SK-N-SH (cell line): ENCODE measurements around the gene ACLY. TPM values are rescaled to one million over a fixed set of nuclear protein-coding genes. Genes with fewer than 3 reads are reported as not detected.

Source experiments
- CTCF ChIA-PET: fragments of 300-600, 350-600 bp; formaldehyde crosslinking; extraction: SDS; loops from one replicate; lab custom pipeline; 2021; lab: Yijun Ruan, JAX
- POLR2A ChIA-PET: fragments of 350-600 bp; sonication (Branson Sonifier 250); formaldehyde crosslinking; extraction: SDS; loops from one replicate; lab custom pipeline; 2020; ENCODE audit warnings: antibody characterized with exemption, inconsistent platforms; lab: Yijun Ruan, JAX
- DNase-seq: peaks from one replicate; pipeline ENCODE4 v3.0.0; 2012
- H2AFZ ChIP-seq: fragments of 200-600 bp; sonication (generic); 2 replicates; pipeline ENCODE4 v1.8.1; 2016; ENCODE audit warnings: antibody characterized with exemption, mild to moderate bottlenecking, low read depth
- H3F3A ChIP-seq: fragments of 200-600 bp; sonication (generic); replicated peaks from 2 replicates; pipeline ENCODE3; 2016; ENCODE audit warnings: antibody characterized with exemption, mild to moderate bottlenecking; ENCODE audit not compliant: insufficient read depth
- H3K27ac ChIP-seq, 2 experiments: fragments of 200-500 bp in 1 of 2; fragments of 200-600 bp in 1 of 2; sonication (Bioruptor generic) in 1 of 2; sonication (generic), shearing (Covaris generic) in 1 of 2; 2 replicates each; pipeline versions ENCODE4 v1.5.1 to v1.6.1; 2014 to 2016; ENCODE audit warnings: low read depth in 2 of 2, inconsistent platforms in 1 of 2, low read length in 1 of 2, mild to moderate bottlenecking in 1 of 2, mixed read lengths in 1 of 2
- H3K27me3 ChIP-seq: fragments of 200-600 bp; sonication (generic), shearing (Covaris generic); 2 replicates; pipeline ENCODE4 v1.6.1; 2016; ENCODE audit warnings: mixed run types; ENCODE audit not compliant: insufficient read depth
- H3K36me3 ChIP-seq, 2 experiments: fragments of 200-500 bp in 1 of 2; fragments of 200-600 bp in 1 of 2; sonication (Bioruptor generic) in 1 of 2; sonication (generic) in 1 of 2; replicated peaks in 1 of 2; 2 replicates each; pipeline versions ENCODE3 to v1.5.1; 2014 to 2016; ENCODE audit warnings: low read length in 1 of 2, mild to moderate bottlenecking in 1 of 2; ENCODE audit not compliant: insufficient read depth in 2 of 2, control insufficient read depth in 1 of 2
- H3K4me1 ChIP-seq, 2 experiments: fragments of 200-500 bp in 1 of 2; fragments of 200-600 bp in 1 of 2; sonication (Bioruptor generic) in 1 of 2; sonication (generic), shearing (Covaris generic) in 1 of 2; 2 replicates each; pipeline versions ENCODE4 v1.5.1 to v1.6.1; 2014 to 2016; ENCODE audit warnings: low read depth in 1 of 2, low read length in 1 of 2, mixed run types in 1 of 2; ENCODE audit not compliant: insufficient read depth in 2 of 2, control insufficient read depth in 1 of 2
- H3K4me2 ChIP-seq: fragments of 200-600 bp; sonication (generic), shearing (Covaris generic); 2 replicates; pipeline ENCODE4 v1.6.1; 2017; ENCODE audit warnings: mixed run types
- H3K4me3 ChIP-seq, 2 experiments: fragments of 200-500 bp in 1 of 2; fragments of 200-600 bp in 1 of 2; sonication (Bioruptor generic) in 1 of 2; sonication (generic), shearing (Covaris generic) in 1 of 2; 2 replicates each; pipeline versions ENCODE4 v1.5.1 to v1.8.1; 2014 to 2016; ENCODE audit warnings: low read depth in 2 of 2, inconsistent platforms in 1 of 2, low read length in 1 of 2, mild to moderate bottlenecking in 1 of 2, mixed read lengths in 1 of 2, moderate library complexity in 1 of 2
- H3K79me2 ChIP-seq: fragments of 200-600 bp; sonication (generic); 2 replicates; pipeline ENCODE4 v1.8.1; 2017; ENCODE audit warnings: mild to moderate bottlenecking; ENCODE audit not compliant: insufficient read depth
- H3K9ac ChIP-seq: fragments of 200-600 bp; sonication (generic); 2 replicates; pipeline ENCODE4 v1.6.1; 2017; ENCODE audit warnings: mixed run types
- H3K9me2 ChIP-seq: fragments of 200-600 bp; sonication (generic); 2 replicates; pipeline ENCODE4 v1.6.1; 2017; ENCODE audit warnings: mixed run types
- H3K9me3 ChIP-seq: fragments of 200-600 bp; sonication (generic); 2 replicates; pipeline ENCODE4 v1.6.1; 2017; ENCODE audit warnings: mixed run types, mild to moderate bottlenecking, moderate library complexity
- H4K20me1 ChIP-seq: fragments of 200-600 bp; sonication (generic); 2 replicates; pipeline ENCODE4 v1.6.1; 2017; ENCODE audit warnings: mild to moderate bottlenecking, mixed run types; ENCODE audit not compliant: insufficient read depth
- EZH2phosphoT487 ChIP-seq: fragments of 200-600 bp; sonication (generic); IDR thresholded peaks from 2 replicates; pipeline ENCODE4 v1.6.1; 2017; ENCODE audit warnings: low read depth, mixed run types, mild to moderate bottlenecking, antibody characterized with exemption, moderate library complexity, borderline replicate concordance
- FOXJ3 ChIP-seq: sonication (generic); formaldehyde crosslinking; IDR thresholded peaks from 2 replicates; pipeline ENCODE4 v1.5.1; 2020; ENCODE audit warnings: mild to moderate bottlenecking, missing genetic modification reagents
- JUND ChIP-seq: IDR thresholded peaks from 2 replicates; pipeline ENCODE4 v1.4.0; 2012
- NRF1 ChIP-seq: IDR thresholded peaks from 2 replicates; pipeline ENCODE4 v1.6.1; 2012; ENCODE audit warnings: low read depth, mild to moderate bottlenecking, low read length
- PBX3 ChIP-seq: IDR thresholded peaks from 2 replicates; pipeline ENCODE4; 2012
- POLR2AphosphoS5 ChIP-seq: IDR thresholded peaks from 2 replicates; pipeline ENCODE4 v1.6.1; 2012; ENCODE audit warnings: low read depth, low read length
- SMC3 ChIP-seq: IDR thresholded peaks from 2 replicates; pipeline ENCODE4 v1.6.1; 2012; ENCODE audit warnings: low read depth, low read length, improper control_type of control experiment
- TCF12 ChIP-seq: IDR thresholded peaks from 2 replicates; pipeline ENCODE4 v1.4.0; 2012
- TEAD4 ChIP-seq: IDR thresholded peaks from 2 replicates; pipeline ENCODE4 v1.4.0; 2012; ENCODE audit warnings: mild to moderate bottlenecking, borderline replicate concordance; ENCODE audit not compliant: insufficient read depth
- USF1 ChIP-seq: IDR thresholded peaks from 2 replicates; pipeline ENCODE4 v1.4.0; 2012; ENCODE audit warnings: low read depth, borderline replicate concordance
- USF2 ChIP-seq: fragments of 150-350 bp; IDR thresholded peaks from 2 replicates; pipeline ENCODE4 v1.6.1; 2017; ENCODE audit warnings: antibody characterized with exemption, low read length, low read depth, borderline replicate concordance
- ZBTB33 ChIP-seq: IDR thresholded peaks from 2 replicates; pipeline ENCODE4 v1.4.0; 2012; ENCODE audit warnings: low read depth, borderline replicate concordance
- WGBS: methylation state at CpG from one replicate; pipeline ENCODE4 v1.1.6; 2017; ENCODE audit warnings: low lambda C conversion rate; 5-methylcytosine and 5-hydroxymethylcytosine counted together
- polyA plus RNA-seq, 3 experiments: library from polyadenylated mRNA; depleted of rRNA; stranded (reverse); fragments of >200 nt; gene quantifications; 2 replicates each; pipeline ENCODE4 v1.2.3, GENCODE V29; 2012
- TF ChIP-seq, protein P1 (sequence below): fragments of 200-600 bp; sonication (generic); IDR thresholded peaks from 2 replicates; pipeline ENCODE4 v1.6.1; 2017; ENCODE audit warnings: antibody characterized with exemption, mild to moderate bottlenecking, moderate library complexity

Gene ACLY
- polyA plus RNA-seq, 1 of the 3 experiments (the other 2 are of a cell fraction) = 163 TPM

DNA sequence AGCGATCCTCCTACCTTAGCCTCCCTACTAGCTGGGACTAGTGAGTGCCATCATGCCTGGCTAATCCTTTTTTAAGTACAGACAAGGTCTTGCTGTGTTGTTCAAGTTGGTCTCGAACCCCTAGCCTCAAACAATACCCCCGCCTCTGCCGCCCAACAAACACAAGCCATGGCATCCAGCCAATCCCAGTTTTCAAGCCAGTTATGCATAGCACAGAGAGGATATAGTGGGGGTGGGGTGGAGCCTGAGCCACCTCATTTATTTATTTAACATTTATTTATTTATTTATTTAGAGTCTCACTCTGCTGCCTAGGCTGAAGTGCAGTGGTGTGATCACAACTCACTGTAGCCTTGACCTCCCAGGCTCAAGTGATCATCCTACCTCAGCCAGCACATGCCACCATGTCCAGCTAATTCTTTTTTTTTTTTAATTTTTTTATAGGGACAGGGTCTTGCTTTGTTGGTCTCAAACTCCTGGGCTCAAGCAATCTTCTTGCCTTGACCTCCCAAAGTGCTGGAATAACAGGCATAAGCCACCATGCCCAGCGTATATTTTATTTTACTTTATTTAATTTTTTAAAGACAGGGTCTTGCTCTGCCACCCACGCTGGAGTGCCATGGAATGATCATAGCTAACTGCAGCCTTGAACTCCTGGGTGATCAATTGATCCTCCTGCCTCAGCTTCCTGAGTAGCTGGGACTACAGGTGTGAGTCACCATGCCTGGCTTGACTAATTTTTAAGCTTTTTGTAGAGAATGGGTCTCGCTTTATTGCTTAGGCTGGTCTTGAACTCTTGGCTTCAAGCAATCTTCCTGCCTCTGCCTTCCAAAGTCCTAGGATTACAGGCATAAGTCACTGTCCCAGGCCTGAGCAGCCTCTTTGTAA is 27.4 kb downstream of the ACLY start (continued):
- TF ChIP-seq USF2 (no peak), JUND (no peak)
- TF ChIP-seq, protein P1, sequence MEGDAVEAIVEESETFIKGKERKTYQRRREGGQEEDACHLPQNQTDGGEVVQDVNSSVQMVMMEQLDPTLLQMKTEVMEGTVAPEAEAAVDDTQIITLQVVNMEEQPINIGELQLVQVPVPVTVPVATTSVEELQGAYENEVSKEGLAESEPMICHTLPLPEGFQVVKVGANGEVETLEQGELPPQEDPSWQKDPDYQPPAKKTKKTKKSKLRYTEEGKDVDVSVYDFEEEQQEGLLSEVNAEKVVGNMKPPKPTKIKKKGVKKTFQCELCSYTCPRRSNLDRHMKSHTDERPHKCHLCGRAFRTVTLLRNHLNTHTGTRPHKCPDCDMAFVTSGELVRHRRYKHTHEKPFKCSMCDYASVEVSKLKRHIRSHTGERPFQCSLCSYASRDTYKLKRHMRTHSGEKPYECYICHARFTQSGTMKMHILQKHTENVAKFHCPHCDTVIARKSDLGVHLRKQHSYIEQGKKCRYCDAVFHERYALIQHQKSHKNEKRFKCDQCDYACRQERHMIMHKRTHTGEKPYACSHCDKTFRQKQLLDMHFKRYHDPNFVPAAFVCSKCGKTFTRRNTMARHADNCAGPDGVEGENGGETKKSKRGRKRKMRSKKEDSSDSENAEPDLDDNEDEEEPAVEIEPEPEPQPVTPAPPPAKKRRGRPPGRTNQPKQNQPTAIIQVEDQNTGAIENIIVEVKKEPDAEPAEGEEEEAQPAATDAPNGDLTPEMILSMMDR = no peak

DNA sequence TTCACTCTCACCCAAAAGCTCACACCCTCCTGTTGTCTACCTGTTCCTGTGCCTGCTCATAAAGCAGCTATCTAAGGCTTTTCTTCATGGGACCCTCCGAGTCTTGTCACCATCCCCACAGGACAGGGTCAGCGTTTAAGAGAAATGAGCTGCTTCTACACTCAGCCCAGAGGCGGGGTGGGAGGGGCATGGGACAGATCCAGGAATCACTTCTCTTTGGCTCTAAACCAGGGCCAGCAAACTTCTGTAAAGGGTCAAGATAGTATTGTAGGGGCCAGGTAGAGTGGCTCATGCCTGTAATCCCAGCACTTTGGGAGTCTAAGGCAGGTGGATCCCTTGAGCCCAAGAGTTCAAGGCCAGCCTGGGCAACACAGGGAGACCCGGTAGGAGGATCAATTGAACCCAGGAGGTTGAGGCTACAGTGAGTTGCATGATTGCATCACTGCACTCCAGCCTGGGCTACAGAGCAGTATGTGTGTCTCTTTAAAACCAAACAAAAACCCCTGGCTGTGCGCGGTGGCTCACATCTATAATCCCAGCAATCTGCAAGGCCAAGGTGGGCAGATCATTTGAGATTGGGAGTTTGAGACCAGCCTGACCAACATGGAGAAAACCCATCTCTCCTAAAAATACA is 30.3 kb downstream of the ACLY start:
- peaks cover 41% of the 10 kb centered on the region for H3K79me2 ChIP-seq
- no peak for DNase-seq
- POLR2A ChIA-PET = no interaction called here

More for the DNA sequence above, 30.3 kb downstream of the ACLY start:
- Histone ChIP-seq H3K9ac (no peak overlapping the region), H3K27ac (no peak overlapping the region), H3K36me3 (peaks cover 64 to 87% of the 10 kb centered on the region in 2 experiments), H3K27me3 (no peaks in the 10 kb centered on the region), H3K4me2 (no peak overlapping the region), H3K4me3 (no peak overlapping the region)
- TF ChIP-seq SMC3 (no peak), NRF1 (no peak), USF1 (no peak), ZBTB33 (no peak), TEAD4 (no peak), EZH2phosphoT487 (no peak), TCF12 (no peak), FOXJ3 (no peak), POLR2AphosphoS5 (no peak), PBX3 (no peak)
- TF ChIP-seq, all 33 proteins: peak for 0
- CTCF ChIA-PET = interaction anchor here (0.9 kb wide), 1 partner anchor 29 kb away, joined by 3 read pairs; no protein-coding TSS in a partner anchor
- WGBS = 93% methylated on average over 6 of the region's 6 CpGs
- Histone ChIP-seq H4K20me1 (no peaks in the 10 kb centered on the region), H3F3A (peaks cover 8% of the 10 kb centered on the region), H3K4me1 (no peaks in the 10 kb centered on the region), H2AFZ (no peak overlapping the region), H3K9me3 (no peaks in the 10 kb centered on the region), H3K9me2 (no peaks in the 10 kb centered on the region)
